ENCODE data around the gene ALDH3B2.
"Not testable (repeated sequence)": the region's sequence is repeated elsewhere in the genome, so short reads cannot be mapped to it uniquely, and the experiment has no call there.

The ALDH3B2 gene

GRCh38 chr11:67629386-67630227 lies 44.8 kb downstream of the ALDH3B2 start, which contains the start of gene NUDT8:
Gene NUDT8, minus strand, starts transcription at chr11:67629937. Its CDS starts 26 bp downstream, at chr11:67629911.
- peaks cover 35 to 52% of the 10 kb centered on the region in 2 donors for H3K4me1 ChIP-seq (ENCODE audit: control insufficient read depth in 2 of 2, insufficient read depth in 2 of 2, low read length in 2 of 2)
- H3K27ac ChIP-seq (ENCODE audit: low read depth in 2 of 2, low read length in 2 of 2), result peak within 1 kb of the TSS; percentile 96 to 98
- no peaks in the 10 kb centered on the region for H3K27me3 ChIP-seq (ENCODE audit: control insufficient read depth in 2 of 2, insufficient read depth in 2 of 2, low read length in 2 of 2)
- no peaks in the 10 kb centered on the region for H3K9me3 ChIP-seq (ENCODE audit: control insufficient read depth in 2 of 2, low read length in 2 of 2)
- peak within 1 kb of the TSS; percentile 78 to 87 for H3K4me3 ChIP-seq (ENCODE audit: low read length in 2 of 2)
- no peaks in the 10 kb centered on the region for H3K36me3 ChIP-seq (ENCODE audit: control insufficient read depth in 2 of 2, insufficient read depth in 2 of 2, low read length in 2 of 2)
- H3K9ac ChIP-seq (ENCODE audit: low read depth in 1 of 2, low read length in 2 of 2), result peak within 1 kb of the TSS; percentile 88 to 94

GRCh38 chr11:67628710-67629385 lies 45.6 kb downstream of the ALDH3B2 start:
- Histone ChIP-seq H3K4me3 (ENCODE audit: low read length in 2 of 2) (peak overlapping the region; percentile 75 to 78), H3K27ac (ENCODE audit: low read depth in 2 of 2, low read length in 2 of 2) (peak overlapping the region in 1 of 2 donors; percentile 94), H3K9me3 (ENCODE audit: control insufficient read depth in 2 of 2, low read length in 2 of 2) (no peaks in the 10 kb centered on the region), H3K4me1 (ENCODE audit: control insufficient read depth in 2 of 2, insufficient read depth in 2 of 2, low read length in 2 of 2) (peaks cover 32 to 45% of the 10 kb centered on the region in 2 donors), H3K27me3 (ENCODE audit: control insufficient read depth in 2 of 2, insufficient read depth in 2 of 2, low read length in 2 of 2) (no peaks in the 10 kb centered on the region), H3K9ac (ENCODE audit: low read depth in 1 of 2, low read length in 2 of 2) (peak overlapping the region in 1 of 2 donors; percentile 84), H3K36me3 (ENCODE audit: control insufficient read depth in 2 of 2, insufficient read depth in 2 of 2, low read length in 2 of 2) (no peaks in the 10 kb centered on the region)

- no peak overlapping the region for H3K4me3 ChIP-seq (ENCODE audit: low read length in 2 of 2)
- H3K9ac ChIP-seq (ENCODE audit: low read depth in 1 of 2, low read length in 2 of 2), result no peak overlapping the region
- no peak overlapping the region for H3K27ac ChIP-seq (ENCODE audit: low read depth in 2 of 2, low read length in 2 of 2)
- no peaks in the 10 kb centered on the region for H3K27me3 ChIP-seq (ENCODE audit: control insufficient read depth in 2 of 2, insufficient read depth in 2 of 2, low read length in 2 of 2)
- peaks cover 32 to 37% of the 10 kb centered on the region in 2 donors for H3K4me1 ChIP-seq (ENCODE audit: control insufficient read depth in 2 of 2, insufficient read depth in 2 of 2, low read length in 2 of 2)
- H3K9me3 ChIP-seq (ENCODE audit: control insufficient read depth in 2 of 2, low read length in 2 of 2), result no peaks in the 10 kb centered on the region
- H3K36me3 ChIP-seq (ENCODE audit: control insufficient read depth in 2 of 2, insufficient read depth in 2 of 2, low read length in 2 of 2), result no peaks in the 10 kb centered on the region
Observed at GRCh38 chr11:67627812-67628624, 46.4 kb downstream of the ALDH3B2 start.

DNA sequence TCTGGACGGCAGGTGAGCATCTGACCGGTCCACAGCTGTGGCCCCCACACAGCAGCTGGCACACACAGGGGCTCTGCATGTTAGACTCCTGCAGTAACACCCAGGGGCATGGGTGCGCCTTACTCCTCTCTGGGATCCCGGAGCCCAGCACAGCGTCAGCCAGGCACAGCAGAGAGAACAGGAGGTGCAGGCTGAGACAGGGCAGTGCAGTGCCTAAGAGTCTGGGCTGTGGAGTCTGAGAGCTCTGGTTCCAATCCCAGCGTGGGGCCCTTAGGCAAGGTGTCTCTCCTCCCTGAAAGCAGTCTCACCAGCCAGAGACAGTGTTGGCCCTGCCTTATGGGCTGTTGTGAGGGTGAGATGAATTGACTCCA lies 47.0 kb downstream of the ALDH3B2 start:
- Histone ChIP-seq H3K9ac (ENCODE audit: low read depth in 1 of 2, low read length in 2 of 2) (no peak overlapping the region), H3K36me3 (ENCODE audit: control insufficient read depth in 2 of 2, insufficient read depth in 2 of 2, low read length in 2 of 2) (no peaks in the 10 kb centered on the region), H3K9me3 (ENCODE audit: control insufficient read depth in 2 of 2, low read length in 2 of 2) (no peaks in the 10 kb centered on the region), H3K4me1 (ENCODE audit: control insufficient read depth in 2 of 2, insufficient read depth in 2 of 2, low read length in 2 of 2) (peaks cover 27 to 32% of the 10 kb centered on the region in 2 donors), H3K27ac (ENCODE audit: low read depth in 2 of 2, low read length in 2 of 2) (no peak overlapping the region), H3K27me3 (ENCODE audit: control insufficient read depth in 2 of 2, insufficient read depth in 2 of 2, low read length in 2 of 2) (no peaks in the 10 kb centered on the region), H3K4me3 (ENCODE audit: low read length in 2 of 2) (no peak overlapping the region)

DNA sequence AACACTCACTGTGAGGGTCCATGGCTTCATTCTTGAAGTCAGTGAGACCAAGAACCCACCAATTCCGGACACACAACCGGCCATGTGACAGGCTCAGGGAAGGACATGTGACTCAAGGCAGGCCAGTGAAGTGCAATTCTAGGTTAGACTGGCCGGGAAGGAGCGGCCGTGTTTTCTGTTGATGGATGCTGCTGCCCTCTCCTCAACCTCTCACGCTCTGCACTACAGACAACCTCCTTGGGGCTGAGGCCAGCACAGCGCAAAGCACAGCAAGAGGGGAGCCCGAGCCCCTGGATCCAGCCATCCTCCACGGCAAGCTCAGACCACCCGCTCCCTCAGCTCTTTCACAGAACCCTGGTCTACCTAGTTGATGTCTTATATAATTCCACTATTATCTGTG lies 47.5 kb downstream of the ALDH3B2 start:
- Histone ChIP-seq H3K4me3 (ENCODE audit: low read length in 2 of 2) (no peak overlapping the region), H3K27me3 (ENCODE audit: control insufficient read depth in 2 of 2, insufficient read depth in 2 of 2, low read length in 2 of 2) (no peaks in the 10 kb centered on the region), H3K27ac (ENCODE audit: low read depth in 2 of 2, low read length in 2 of 2) (no peak overlapping the region), H3K4me1 (ENCODE audit: control insufficient read depth in 2 of 2, insufficient read depth in 2 of 2, low read length in 2 of 2) (peaks cover 23 to 27% of the 10 kb centered on the region in 2 donors), H3K9me3 (ENCODE audit: control insufficient read depth in 2 of 2, low read length in 2 of 2) (no peaks in the 10 kb centered on the region), H3K36me3 (ENCODE audit: control insufficient read depth in 2 of 2, insufficient read depth in 2 of 2, low read length in 2 of 2) (no peaks in the 10 kb centered on the region), H3K9ac (ENCODE audit: low read depth in 1 of 2, low read length in 2 of 2) (no peak overlapping the region)

DNA sequence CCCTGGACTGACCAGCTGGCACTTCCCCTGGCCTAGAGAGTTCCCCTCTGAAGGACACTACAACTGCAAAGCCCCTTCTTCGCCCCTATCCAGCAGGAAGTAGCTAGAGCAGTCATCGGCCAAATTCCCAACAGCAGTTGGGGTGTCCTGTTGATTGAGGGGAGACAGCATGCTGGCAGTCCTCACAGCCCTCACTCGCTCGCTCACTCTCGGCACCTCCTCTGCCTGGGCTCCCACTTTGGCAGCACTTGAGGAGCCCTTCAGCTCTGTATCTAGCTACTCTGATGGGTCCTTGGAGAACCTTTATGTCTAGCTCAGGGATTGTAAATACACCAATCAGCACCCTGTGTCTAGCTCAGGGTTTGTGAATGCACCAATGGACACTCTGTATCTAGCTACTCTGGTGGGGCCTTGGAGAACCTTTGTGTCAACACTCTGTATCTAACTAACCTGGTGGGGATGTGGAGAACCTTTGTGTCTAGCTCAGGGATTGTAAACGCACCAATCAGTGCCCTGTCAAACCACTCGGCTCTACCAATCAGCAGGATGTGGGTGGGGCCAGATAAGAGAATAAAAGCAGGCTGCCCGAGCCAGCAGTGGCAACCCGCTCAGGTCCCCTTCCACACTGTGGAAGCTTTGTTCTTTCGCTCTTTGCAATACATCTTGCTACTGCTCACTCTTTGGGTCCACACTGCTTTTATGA lies 48.1 kb downstream of the ALDH3B2 start:
- not testable (repeated sequence) for H3K9me3 ChIP-seq (ENCODE audit: control insufficient read depth in 2 of 2, low read length in 2 of 2); H3K36me3 ChIP-seq (ENCODE audit: control insufficient read depth in 2 of 2, insufficient read depth in 2 of 2, low read length in 2 of 2); H3K27ac ChIP-seq (ENCODE audit: low read depth in 2 of 2, low read length in 2 of 2); H3K9ac ChIP-seq (ENCODE audit: low read depth in 1 of 2, low read length in 2 of 2); H3K4me3 ChIP-seq (ENCODE audit: low read length in 2 of 2); H3K27me3 ChIP-seq (ENCODE audit: control insufficient read depth in 2 of 2, insufficient read depth in 2 of 2, low read length in 2 of 2)
- H3K4me1 ChIP-seq (ENCODE audit: control insufficient read depth in 2 of 2, insufficient read depth in 2 of 2, low read length in 2 of 2), result peaks cover 19 to 20% of the 10 kb centered on the region in 2 donors

DNA sequence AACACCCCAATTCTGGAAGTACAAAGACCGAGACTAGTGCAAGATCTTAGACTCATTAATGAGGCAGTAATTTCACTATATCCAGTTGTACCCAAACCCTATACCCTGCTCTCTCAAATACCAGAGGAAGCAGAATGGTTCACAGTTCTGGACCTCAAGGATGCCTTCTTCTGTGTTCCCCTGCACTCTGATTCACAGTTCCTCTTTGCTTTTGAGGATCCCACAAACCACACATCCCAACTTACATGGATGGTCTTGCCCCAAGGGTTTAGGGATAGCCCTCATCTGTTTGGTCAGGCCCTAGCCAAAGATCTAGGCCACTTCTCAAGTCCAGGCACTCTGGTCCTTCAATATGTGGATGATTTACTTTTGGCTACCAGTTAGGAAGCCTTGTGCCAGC lies 50.6 kb downstream of the ALDH3B2 start:
- not testable (repeated sequence) for H3K4me3 ChIP-seq (ENCODE audit: low read length in 2 of 2); H3K9ac ChIP-seq (ENCODE audit: low read depth in 1 of 2, low read length in 2 of 2); H3K4me1 ChIP-seq (ENCODE audit: control insufficient read depth in 2 of 2, insufficient read depth in 2 of 2, low read length in 2 of 2); H3K36me3 ChIP-seq (ENCODE audit: control insufficient read depth in 2 of 2, insufficient read depth in 2 of 2, low read length in 2 of 2); H3K27me3 ChIP-seq (ENCODE audit: control insufficient read depth in 2 of 2, insufficient read depth in 2 of 2, low read length in 2 of 2); H3K27ac ChIP-seq (ENCODE audit: low read depth in 2 of 2, low read length in 2 of 2); H3K9me3 ChIP-seq (ENCODE audit: control insufficient read depth in 2 of 2, low read length in 2 of 2)

GRCh38 chr11:67622905-67623304 lies 51.5 kb downstream of the ALDH3B2 start:
- H3K27ac ChIP-seq (ENCODE audit: low read depth in 2 of 2, low read length in 2 of 2); H3K36me3 ChIP-seq (ENCODE audit: control insufficient read depth in 2 of 2, insufficient read depth in 2 of 2, low read length in 2 of 2); H3K4me3 ChIP-seq (ENCODE audit: low read length in 2 of 2); H3K9ac ChIP-seq (ENCODE audit: low read depth in 1 of 2, low read length in 2 of 2); H3K27me3 ChIP-seq (ENCODE audit: control insufficient read depth in 2 of 2, insufficient read depth in 2 of 2, low read length in 2 of 2); H3K4me1 ChIP-seq (ENCODE audit: control insufficient read depth in 2 of 2, insufficient read depth in 2 of 2, low read length in 2 of 2); H3K9me3 ChIP-seq (ENCODE audit: control insufficient read depth in 2 of 2, low read length in 2 of 2): not testable (repeated sequence)

DNA sequence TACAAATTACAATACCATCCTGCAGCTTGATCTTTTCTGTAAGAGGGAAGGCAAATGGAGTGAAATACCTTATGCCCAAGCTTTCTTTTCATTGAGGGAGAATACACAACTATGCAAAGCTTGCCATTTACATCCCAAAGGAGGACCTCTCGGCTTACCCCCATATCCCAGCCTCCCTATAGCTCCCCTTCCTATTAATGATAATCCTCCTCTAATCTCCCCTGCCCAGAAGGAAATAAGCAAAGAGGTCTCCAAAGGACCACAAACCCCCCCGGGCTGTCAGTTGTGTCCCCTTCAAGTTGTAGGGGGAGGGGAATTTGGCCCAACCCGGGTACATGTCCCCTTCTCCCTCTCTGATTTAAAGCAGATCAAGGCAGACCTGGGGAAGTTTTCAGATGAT lies 52.5 kb downstream of the ALDH3B2 start:
- H3K9me3 ChIP-seq (ENCODE audit: control insufficient read depth in 2 of 2, low read length in 2 of 2); H3K4me3 ChIP-seq (ENCODE audit: low read length in 2 of 2); H3K36me3 ChIP-seq (ENCODE audit: control insufficient read depth in 2 of 2, insufficient read depth in 2 of 2, low read length in 2 of 2); H3K9ac ChIP-seq (ENCODE audit: low read depth in 1 of 2, low read length in 2 of 2); H3K27ac ChIP-seq (ENCODE audit: low read depth in 2 of 2, low read length in 2 of 2); H3K27me3 ChIP-seq (ENCODE audit: control insufficient read depth in 2 of 2, insufficient read depth in 2 of 2, low read length in 2 of 2); H3K4me1 ChIP-seq (ENCODE audit: control insufficient read depth in 2 of 2, insufficient read depth in 2 of 2, low read length in 2 of 2): not testable (repeated sequence)

Data from mucosa of rectum (tissue), 2 donors.